Activated CD8-positive, alpha-beta memory T cell treated with anti-CD3 and anti-CD28 coated beads, Interleukin-2, amount 50 U/mL, for 24 hours (primary cell): Measurements from ENCODE around the gene PTPRZ1.

Experiments
- DNase-seq: peaks from one replicate; pipeline ENCODE4 v3.0.0-alpha.2; 2020; ENCODE audit errors: extremely low read depth

The PTPRZ1 gene

GRCh38 chr7:121891731-121892130 is 18.8 kb downstream of the PTPRZ1 start:
- DNase-seq: no peak

- DNase-seq: no peak
These were observed 28.1 kb downstream of the PTPRZ1 start for GRCh38 chr7:121901026-121901425.

GRCh38 chr7:121904120-121904519 is 31.2 kb downstream of the PTPRZ1 start:
- no peak for DNase-seq

GRCh38 chr7:121908042-121908441 is 35.1 kb downstream of the PTPRZ1 start:
- no peak for DNase-seq

GRCh38 chr7:121909716-121910345 is 36.9 kb downstream of the PTPRZ1 start:
- no peak for DNase-seq

- no peak for DNase-seq
These were observed 41.1 kb downstream of the PTPRZ1 start for GRCh38 chr7:121913947-121914675.

- no peak for DNase-seq
These were observed 41.8 kb downstream of the PTPRZ1 start for GRCh38 chr7:121914676-121915279.

- no peak for DNase-seq
These were observed 43.2 kb downstream of the PTPRZ1 start for GRCh38 chr7:121916211-121916610.

GRCh38 chr7:121919986-121920385 is 47.0 kb downstream of the PTPRZ1 start:
- DNase-seq: no peak

- no peak for DNase-seq
These were observed 51.6 kb downstream of the PTPRZ1 start for GRCh38 chr7:121924269-121925186.

- DNase-seq: no peak
These were observed 58.4 kb downstream of the PTPRZ1 start for GRCh38 chr7:121931149-121931902.

- no peak for DNase-seq
These were observed 59.8 kb downstream of the PTPRZ1 start for GRCh38 chr7:121932768-121933167.

- DNase-seq: no peak
These were observed 64.1 kb downstream of the PTPRZ1 start for GRCh38 chr7:121936951-121937623.

- no peak for DNase-seq
These were observed 65.6 kb downstream of the PTPRZ1 start for GRCh38 chr7:121938429-121938996.

GRCh38 chr7:121940918-121941317 is 68.0 kb downstream of the PTPRZ1 start:
- no peak for DNase-seq

- DNase-seq: no peak
These were observed 68.9 kb downstream of the PTPRZ1 start for GRCh38 chr7:121941830-121942229.

- no peak for DNase-seq
These were observed 72.1 kb downstream of the PTPRZ1 start for GRCh38 chr7:121945066-121945465.

- no peak for DNase-seq
These were observed 72.7 kb downstream of the PTPRZ1 start for GRCh38 chr7:121945480-121946236.

GRCh38 chr7:121953164-121953563 is 80.2 kb downstream of the PTPRZ1 start:
- no peak for DNase-seq

- DNase-seq: no peak
These were observed 80.6 kb downstream of the PTPRZ1 start for GRCh38 chr7:121953601-121954000.
